SK-N-SH (cell line): ENCODE results near the gene NF2.

Source experiments
- ELF1 ChIP-seq: IDR thresholded peaks from 2 replicates; pipeline ENCODE4 v1.4.0; 2012
- EP300 ChIP-seq, 2 experiments: IDR thresholded peaks; 2 replicates each; pipeline versions ENCODE4 v1.4.0 to v1.6.1; 2012; ENCODE audit warnings: borderline replicate concordance in 1 of 2, low read depth in 1 of 2, low read length in 1 of 2
- EZH2phosphoT487 ChIP-seq: fragments of 200-600 bp; sonication (generic); IDR thresholded peaks from 2 replicates; pipeline ENCODE4 v1.6.1; 2017; ENCODE audit warnings: low read depth, mixed run types, mild to moderate bottlenecking, antibody characterized with exemption, moderate library complexity, borderline replicate concordance
- FOXJ3 ChIP-seq: sonication (generic); formaldehyde crosslinking; IDR thresholded peaks from 2 replicates; pipeline ENCODE4 v1.5.1; 2020; ENCODE audit warnings: mild to moderate bottlenecking, missing genetic modification reagents
- FOXM1 ChIP-seq: IDR thresholded peaks from 2 replicates; pipeline ENCODE4 v1.4.0; 2012; ENCODE audit warnings: low read depth, mild to moderate bottlenecking
- MAX ChIP-seq: IDR thresholded peaks from 2 replicates; pipeline ENCODE4 v1.4.0; 2012; ENCODE audit warnings: low read depth
- MEF2A ChIP-seq: IDR thresholded peaks from 2 replicates; pipeline ENCODE4 v1.4.0; 2012; ENCODE audit warnings: low read depth, borderline replicate concordance
- MXI1 ChIP-seq: IDR thresholded peaks from 2 replicates; pipeline ENCODE4 v1.6.1; 2012; ENCODE audit warnings: mild to moderate bottlenecking, low read depth, low read length, improper control_type of control experiment
- POLR2AphosphoS5 ChIP-seq: IDR thresholded peaks from 2 replicates; pipeline ENCODE4 v1.6.1; 2012; ENCODE audit warnings: low read depth, low read length
- TAF1 ChIP-seq: IDR thresholded peaks from 2 replicates; pipeline ENCODE4 v1.6.1; 2012; ENCODE audit warnings: low read depth, mild to moderate bottlenecking, low read length, moderate library complexity, borderline replicate concordance
- ZBTB33 ChIP-seq: IDR thresholded peaks from 2 replicates; pipeline ENCODE4 v1.4.0; 2012; ENCODE audit warnings: low read depth, borderline replicate concordance
- TF ChIP-seq, protein P1 (sequence below): fragments of 200-600 bp; sonication (generic); IDR thresholded peaks from 2 replicates; pipeline ENCODE4 v1.6.1; 2017; ENCODE audit warnings: antibody characterized with exemption, mild to moderate bottlenecking, moderate library complexity

DNA sequence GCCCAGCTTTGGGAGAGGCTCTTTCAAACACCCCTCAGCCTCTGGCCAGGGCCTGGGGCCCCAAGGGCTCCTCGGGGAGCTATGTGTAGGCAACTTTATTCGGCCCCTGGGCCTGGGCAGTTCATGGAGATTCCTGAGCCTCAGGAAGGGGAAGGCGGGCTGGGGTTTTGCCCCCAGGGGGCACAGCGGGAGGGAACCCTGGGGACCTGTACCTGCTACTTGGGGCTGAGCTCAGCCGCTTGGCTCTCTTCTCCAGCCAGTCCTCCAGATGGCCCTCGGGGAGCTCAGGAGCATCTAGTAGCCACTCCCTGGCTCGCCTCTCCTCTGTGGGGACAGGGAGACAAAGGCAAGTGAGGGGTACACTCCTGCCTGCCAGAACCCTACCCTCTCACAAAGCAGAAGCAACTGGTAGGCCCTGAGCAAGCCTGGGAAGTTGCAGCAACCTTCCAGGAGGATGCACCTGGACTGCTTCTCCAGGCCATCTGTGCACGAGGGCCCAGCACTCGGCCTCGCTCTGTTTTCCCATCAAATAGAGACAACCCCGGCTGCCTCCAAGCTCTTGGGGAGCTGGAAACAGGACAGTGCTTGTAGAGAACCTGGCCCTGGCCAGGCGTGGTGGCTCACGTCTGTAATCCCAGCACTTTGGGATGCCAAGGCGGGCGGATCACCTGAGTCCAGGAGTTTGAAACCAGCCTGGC is 134.8 kb downstream of the NF2 start:
- TF ChIP-seq EP300 (IDR thresholded peaks at IDR 0.05; ENCODE audit: borderline replicate concordance in 1 of 2, low read depth in 1 of 2, low read length in 1 of 2) = no peak
- no peak for TF ChIP-seq FOXJ3 (CRISPR knock-in tag)
- TF ChIP-seq ELF1 = no peak
- TF ChIP-seq TAF1 = no peak
- TF ChIP-seq MXI1 = no peak
- TF ChIP-seq MAX = no peak
- TF ChIP-seq, protein P1, sequence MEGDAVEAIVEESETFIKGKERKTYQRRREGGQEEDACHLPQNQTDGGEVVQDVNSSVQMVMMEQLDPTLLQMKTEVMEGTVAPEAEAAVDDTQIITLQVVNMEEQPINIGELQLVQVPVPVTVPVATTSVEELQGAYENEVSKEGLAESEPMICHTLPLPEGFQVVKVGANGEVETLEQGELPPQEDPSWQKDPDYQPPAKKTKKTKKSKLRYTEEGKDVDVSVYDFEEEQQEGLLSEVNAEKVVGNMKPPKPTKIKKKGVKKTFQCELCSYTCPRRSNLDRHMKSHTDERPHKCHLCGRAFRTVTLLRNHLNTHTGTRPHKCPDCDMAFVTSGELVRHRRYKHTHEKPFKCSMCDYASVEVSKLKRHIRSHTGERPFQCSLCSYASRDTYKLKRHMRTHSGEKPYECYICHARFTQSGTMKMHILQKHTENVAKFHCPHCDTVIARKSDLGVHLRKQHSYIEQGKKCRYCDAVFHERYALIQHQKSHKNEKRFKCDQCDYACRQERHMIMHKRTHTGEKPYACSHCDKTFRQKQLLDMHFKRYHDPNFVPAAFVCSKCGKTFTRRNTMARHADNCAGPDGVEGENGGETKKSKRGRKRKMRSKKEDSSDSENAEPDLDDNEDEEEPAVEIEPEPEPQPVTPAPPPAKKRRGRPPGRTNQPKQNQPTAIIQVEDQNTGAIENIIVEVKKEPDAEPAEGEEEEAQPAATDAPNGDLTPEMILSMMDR = no peak
- no peak for TF ChIP-seq FOXM1
- TF ChIP-seq EZH2phosphoT487 = no peak
- TF ChIP-seq MEF2A = no peak
- no peak for TF ChIP-seq POLR2AphosphoS5
- TF ChIP-seq ZBTB33 = no peak
